ENCODE data around the gene HMX1.

DNA sequence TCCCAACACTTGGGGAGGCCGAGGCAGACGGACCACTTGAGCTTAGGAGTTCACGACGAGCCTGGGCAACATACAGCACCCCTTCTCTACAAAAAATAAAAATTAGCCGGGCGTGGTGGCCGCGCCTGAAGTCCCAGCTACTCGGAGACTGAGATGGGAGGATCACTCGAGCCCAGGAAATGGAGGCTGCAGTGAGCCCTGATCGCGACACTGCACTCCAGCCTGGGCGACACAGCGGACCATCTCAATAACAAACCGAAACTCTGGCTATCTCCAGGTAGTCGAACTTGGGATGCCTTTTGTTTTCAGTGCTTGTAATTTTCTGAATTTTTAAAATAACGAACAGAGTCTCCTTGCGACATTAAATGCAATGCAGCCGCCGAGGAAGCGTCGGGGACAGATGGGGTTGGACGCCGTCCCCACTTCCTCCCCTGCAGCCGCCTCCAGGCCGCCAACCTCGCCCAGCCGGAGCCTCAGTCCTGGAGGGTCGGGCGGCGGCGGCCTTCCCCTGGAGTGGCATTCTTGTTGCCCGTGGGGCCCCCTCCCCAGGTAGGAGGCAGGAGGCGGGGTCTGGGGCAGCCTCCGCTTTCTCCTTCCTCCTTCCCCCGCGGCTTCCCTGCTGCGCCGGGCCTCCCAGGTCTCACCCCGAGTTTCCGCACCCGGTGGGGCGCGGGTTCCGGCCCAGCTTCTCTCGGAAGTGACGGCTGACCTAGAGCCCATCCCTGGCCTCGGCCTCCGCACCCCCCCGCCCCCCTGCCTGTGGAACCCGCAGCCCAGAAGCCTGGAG is 14.6 kb downstream of the HMX1 start:
- TF ChIP-seq CTCF (IDR thresholded peaks at IDR 0.05) (no peak), EZH2 (IDR thresholded peaks at IDR 0.05; ENCODE audit: borderline replicate concordance, insufficient read depth, low read depth, low read length, poor library complexity, severe bottlenecking) (no peak)

All from B cell (primary cell).